ENCODE results near the gene CLTCL1. TPM values are rescaled to one million over a fixed set of nuclear protein-coding genes. Genes with fewer than 3 reads are reported as not detected.
"Not testable (repeated sequence)": the region's sequence is repeated elsewhere in the genome, so short reads cannot be mapped to it uniquely, and the experiment has no call there.

Gene CLTCL1
- total and polyA plus RNA-seq, 9 of the 15 experiments (the other 6 are each of a cell fraction or from before 2014, with no cell fraction given) = 1.1 to 11.7 (median 5.0) TPM

- H3K36me3 ChIP-seq (ENCODE audit: control insufficient read depth, insufficient read depth, low read length); ATAC-seq; H3K4me1 ChIP-seq (replicated peaks in 1 of 2; ENCODE audit: control insufficient read depth in 2 of 2, insufficient read depth in 2 of 2, low read length in 2 of 2); H3K4me2 ChIP-seq (ENCODE audit: insufficient read depth, low read length); H2AFZ ChIP-seq (ENCODE audit: low read depth, low read length); H3K4me3 ChIP-seq; H4K20me1 ChIP-seq (replicated peaks; ENCODE audit: control insufficient read depth, insufficient read depth, low read length); H3K9me1 ChIP-seq (ENCODE audit: control insufficient read depth, insufficient read depth, low read length); BruUV-seq (replicated peaks); H3K27ac ChIP-seq (ENCODE audit: extremely low read depth, low read depth, low read length); CTCF ChIA-PET (ENCODE audit: low intra/inter-chr PET ratio); intact Hi-C loops (cut with micrococcal nuclease); in situ Hi-C loops (cut with MboI); DNase-seq (ENCODE audit: extremely low read depth in 1 of 4, low spot score in 3 of 4); FAIRE-seq; H3K79me2 ChIP-seq (ENCODE audit: control insufficient read depth, insufficient read depth, low read length); H3K9me3 ChIP-seq (replicated peaks; ENCODE audit: control insufficient read depth, insufficient read depth, low read depth, low read length); TF ChIP-seq CEBPG (tag; conservative IDR thresholded peaks at IDR 0.05 in 1 of 2, IDR thresholded peaks at IDR 0.05 in 1 of 2); TEAD4 (IDR thresholded peaks at IDR 0.05; ENCODE audit: low read length): not testable (repeated sequence)
- peaks cover 41 to 59% of the 10 kb centered on the region in 2 experiments for H3K27me3 ChIP-seq (ENCODE audit: control insufficient read depth in 2 of 2, insufficient read depth in 2 of 2, low read length in 2 of 2)
- peak overlapping the region in 1 of 2 experiments; percentile 38; a peak in 1 of 4 replicates for H3K9ac ChIP-seq (ENCODE audit: insufficient read depth in 1 of 2, low read depth in 2 of 2, low read length in 2 of 2)
- POLR2A ChIA-PET = interaction anchor here (0.6 to 6.8 kb wide), 4 partner anchors 11 to 473 kb away, joined by 3 to 64 read pairs (median 29); partner anchors contain the start of gene ESS2
- 12% methylated on average over 9 of the region's 9 CpGs for WGBS (ENCODE audit: insufficient coverage, low coverage, missing lambda C conversion rate)
- TF ChIP-seq CEBPG (CRISPR knock-in tag; IDR thresholded peaks at IDR 0.05) (0 out of 2 replicates have a peak, but pooled peaks have one; percentile 31), FOXA3 (CRISPR knock-in tag; conservative IDR thresholded peaks at IDR 0.05 in 1 of 2, IDR thresholded peaks at IDR 0.05 in 1 of 2) (0 out of 4 replicates have a peak, but pooled peaks of 1 of the 2 experiments have one; percentile 24), TEAD4 (CRISPR knock-in tag; IDR thresholded peaks at IDR 0.05; ENCODE audit: borderline replicate concordance) (0 out of 2 replicates have a peak, but pooled peaks have one; percentile 69), ZNF263 (CRISPR knock-in tag; IDR thresholded peaks at IDR 0.05; ENCODE audit: borderline replicate concordance) (0 out of 2 replicates have a peak, but pooled peaks have one; percentile 29), IRF2 (CRISPR knock-in tag; IDR thresholded peaks at IDR 0.05) (peak; percentile 87; the same call in 1 of the 2 replicates), CEBPB (tag; IDR thresholded peaks at IDR 0.05) (peak; percentile 77), MCM3 (IDR thresholded peaks at IDR 0.05) (0 out of 2 replicates have a peak, but pooled peaks have one; percentile 28), USF1 (CRISPR knock-in tag; IDR thresholded peaks at IDR 0.05) (peak; percentile 60), TGIF2 (CRISPR knock-in tag; IDR thresholded peaks at IDR 0.05) (peak; percentile 81; the same call in 1 of the 2 replicates)
These were observed 135.4 kb downstream of the CLTCL1 start for GRCh38 chr22:19156109-19156508.
